22Rv1 (cell line): ENCODE data around the gene TUBA1A.
"Not testable (repeated sequence)": the region's sequence is repeated elsewhere in the genome, so short reads cannot be mapped to it uniquely, and the experiment has no call there.

ENCODE experiments used
- H3K27ac ChIP-seq: fragments of 450-650 bp; 2 replicates; pipeline ENCODE4 v1.5.1; 2017
- ZFX ChIP-seq: fragments of 450-650 bp; IDR thresholded peaks from 2 replicates; pipeline ENCODE4 v1.6.1; 2017; ENCODE audit warnings: antibody characterized with exemption, borderline replicate concordance
- TF ChIP-seq, protein P1 (sequence below): fragments of 450-650 bp; IDR thresholded peaks from 2 replicates; pipeline ENCODE4 v1.5.1; 2017; ENCODE audit warnings: mild to moderate bottlenecking

TUBA1A gene

GRCh38 chr12:49137476-49137875, 51.4 kb downstream of the TUBA1A start:
- no peak overlapping the region for H3K27ac ChIP-seq
- no peak for TF ChIP-seq ZFX
- TF ChIP-seq, protein P1, sequence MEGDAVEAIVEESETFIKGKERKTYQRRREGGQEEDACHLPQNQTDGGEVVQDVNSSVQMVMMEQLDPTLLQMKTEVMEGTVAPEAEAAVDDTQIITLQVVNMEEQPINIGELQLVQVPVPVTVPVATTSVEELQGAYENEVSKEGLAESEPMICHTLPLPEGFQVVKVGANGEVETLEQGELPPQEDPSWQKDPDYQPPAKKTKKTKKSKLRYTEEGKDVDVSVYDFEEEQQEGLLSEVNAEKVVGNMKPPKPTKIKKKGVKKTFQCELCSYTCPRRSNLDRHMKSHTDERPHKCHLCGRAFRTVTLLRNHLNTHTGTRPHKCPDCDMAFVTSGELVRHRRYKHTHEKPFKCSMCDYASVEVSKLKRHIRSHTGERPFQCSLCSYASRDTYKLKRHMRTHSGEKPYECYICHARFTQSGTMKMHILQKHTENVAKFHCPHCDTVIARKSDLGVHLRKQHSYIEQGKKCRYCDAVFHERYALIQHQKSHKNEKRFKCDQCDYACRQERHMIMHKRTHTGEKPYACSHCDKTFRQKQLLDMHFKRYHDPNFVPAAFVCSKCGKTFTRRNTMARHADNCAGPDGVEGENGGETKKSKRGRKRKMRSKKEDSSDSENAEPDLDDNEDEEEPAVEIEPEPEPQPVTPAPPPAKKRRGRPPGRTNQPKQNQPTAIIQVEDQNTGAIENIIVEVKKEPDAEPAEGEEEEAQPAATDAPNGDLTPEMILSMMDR: no peak

GRCh38 chr12:49136997-49137396, 51.9 kb downstream of the TUBA1A start:
- not testable (repeated sequence) for H3K27ac ChIP-seq
